CD4-positive, alpha-beta T cell treated with Interleukin-15 for 4 hours (primary cell): ENCODE measurements around the gene KIAA0753.
"Not testable (repeated sequence)": the region's sequence is repeated elsewhere in the genome, so short reads cannot be mapped to it uniquely, and the experiment has no call there.

ENCODE experiments used
- DNase-seq: peaks from one replicate; pipeline ENCODE4 v3.0.0-alpha.2; 2020; ENCODE audit warnings: low spot score

The KIAA0753 gene

DNA sequence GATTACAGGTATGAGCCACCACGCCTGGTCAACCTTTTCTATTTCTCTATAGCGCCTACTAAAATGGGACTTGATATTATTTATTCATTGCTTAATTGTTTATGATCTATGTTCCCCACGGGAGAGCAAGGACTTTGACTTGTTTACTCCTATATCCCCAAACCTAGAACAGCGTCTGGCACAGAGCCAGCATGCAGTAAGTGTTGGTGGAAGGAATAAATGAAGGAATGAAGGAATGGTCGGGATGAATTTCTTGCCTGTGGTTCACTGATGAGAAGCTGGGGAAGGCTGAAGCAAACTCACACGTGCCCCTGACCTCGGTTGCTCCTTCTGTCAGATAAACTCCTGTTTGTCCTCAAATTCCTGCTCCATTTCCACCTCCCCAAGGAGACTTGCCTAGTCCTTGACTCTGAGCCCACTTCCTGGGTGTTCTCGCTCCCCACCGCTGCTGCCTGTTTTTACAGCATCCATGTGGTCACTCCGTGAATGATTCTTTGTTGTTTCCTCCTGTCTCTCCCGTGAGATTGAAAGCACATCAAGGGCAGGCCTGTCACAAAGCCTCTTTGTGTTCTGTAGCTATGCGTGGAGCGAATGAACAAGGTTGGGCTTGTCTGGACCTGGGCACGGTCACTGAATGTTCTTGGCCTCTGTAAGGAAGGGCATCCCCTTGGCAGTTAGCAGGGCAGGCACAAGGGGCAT lies 28.4 kb upstream of the KIAA0753 start:
- DNase-seq, result no peak

DNA sequence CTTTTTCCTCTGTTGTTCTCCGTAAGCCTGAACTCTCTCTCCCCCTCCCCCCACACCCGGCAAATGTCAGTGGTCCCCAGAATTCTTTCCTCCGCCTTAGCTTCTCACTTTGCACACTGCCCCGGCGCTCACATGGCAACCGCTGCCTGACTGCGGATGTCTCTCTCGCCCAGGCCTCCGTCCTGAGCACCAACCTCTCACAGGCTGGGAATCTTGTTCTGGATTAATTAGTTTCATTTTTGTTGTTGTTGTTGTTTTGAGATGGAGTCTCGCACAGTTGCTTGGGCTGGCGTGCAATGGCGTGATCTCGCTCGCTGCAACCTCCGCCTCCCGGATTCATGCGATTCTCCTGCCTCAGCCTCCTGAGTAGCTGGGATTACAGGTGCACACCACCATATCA lies 27.7 kb upstream of the KIAA0753 start:
- no peak for DNase-seq

DNA sequence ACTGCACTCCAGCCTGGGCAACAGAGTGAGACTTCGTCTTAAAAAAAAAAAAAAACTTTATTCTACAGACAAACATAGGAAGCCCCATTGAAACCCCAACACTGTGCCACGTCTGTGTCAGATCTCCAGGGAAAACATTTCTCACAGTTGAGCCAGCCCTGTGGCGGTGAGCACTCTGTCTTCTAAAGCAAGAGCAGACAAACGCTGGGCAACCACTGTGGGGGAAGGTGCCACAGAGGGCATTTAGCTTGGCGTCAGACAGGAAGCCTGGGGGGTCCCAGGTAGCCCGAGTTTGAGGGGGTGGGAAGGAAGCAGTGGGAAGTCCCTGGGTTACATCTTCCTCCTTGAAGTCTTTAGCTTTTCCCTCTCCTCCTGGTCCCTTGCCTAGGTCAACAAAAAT lies 27.0 kb upstream of the KIAA0753 start:
- no peak for DNase-seq

DNA sequence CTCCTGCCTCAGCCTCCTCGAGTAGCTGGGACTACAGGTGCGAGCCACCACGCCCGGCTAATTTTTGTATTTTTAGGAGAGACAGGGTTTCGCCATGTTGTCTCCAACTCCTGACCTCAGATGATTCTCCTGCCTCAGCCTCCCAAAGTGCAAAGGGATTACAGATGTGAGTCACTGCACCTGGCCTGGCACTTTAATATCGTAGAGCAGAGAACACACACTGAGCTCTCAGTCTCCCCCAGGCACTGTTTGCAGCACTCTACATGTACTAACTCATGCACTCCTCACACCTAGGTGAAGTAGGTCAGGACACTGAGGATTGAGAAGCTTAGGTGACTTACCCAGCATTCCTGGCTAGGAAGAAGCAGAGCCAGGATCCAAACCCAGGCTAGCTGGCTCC lies 26.0 kb upstream of the KIAA0753 start:
- DNase-seq, result no peak

DNA sequence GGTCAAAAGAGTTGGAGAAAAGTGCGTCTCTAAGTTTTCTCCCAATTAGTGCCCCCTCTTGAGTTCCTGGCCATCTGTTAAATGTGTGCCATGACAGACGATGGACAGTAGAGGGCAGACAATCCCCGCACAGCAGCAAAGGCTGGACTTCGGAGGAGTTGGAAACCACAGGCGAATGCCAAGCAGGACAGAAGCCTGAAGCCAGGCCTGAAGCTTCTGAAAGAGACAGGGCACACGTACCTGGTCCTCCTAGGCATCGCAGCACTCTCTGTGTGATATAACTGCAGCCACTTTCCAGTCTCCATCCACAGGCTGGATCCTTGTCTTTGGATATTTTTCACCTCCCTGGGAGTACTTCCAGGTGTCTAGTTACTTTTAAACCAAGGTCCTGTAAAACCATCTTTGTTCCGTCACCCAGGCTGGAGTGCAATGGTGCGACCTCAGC lies 25.6 kb upstream of the KIAA0753 start:
- peak; percentile 48 for DNase-seq

DNA sequence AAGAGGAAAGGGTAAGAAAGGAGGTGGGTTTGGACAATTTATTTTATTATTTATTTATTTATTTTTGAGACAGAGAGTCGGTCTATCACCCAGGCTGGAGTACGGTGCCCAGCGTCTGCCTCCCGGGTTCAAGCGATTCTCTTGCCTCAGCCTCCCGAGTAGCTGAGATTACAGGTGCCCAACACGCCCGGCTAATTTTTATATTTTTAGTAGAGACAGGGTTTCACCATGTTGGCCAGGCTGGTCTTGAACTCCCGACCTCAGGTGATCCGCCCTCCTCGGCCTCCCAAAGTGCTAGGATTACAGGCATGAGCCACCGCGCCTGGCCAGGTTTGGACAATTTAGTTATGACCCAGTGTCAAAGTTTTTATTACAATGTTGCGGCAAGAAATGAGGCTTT lies 22.7 kb upstream of the KIAA0753 start:
- DNase-seq, result not testable (repeated sequence)

DNA sequence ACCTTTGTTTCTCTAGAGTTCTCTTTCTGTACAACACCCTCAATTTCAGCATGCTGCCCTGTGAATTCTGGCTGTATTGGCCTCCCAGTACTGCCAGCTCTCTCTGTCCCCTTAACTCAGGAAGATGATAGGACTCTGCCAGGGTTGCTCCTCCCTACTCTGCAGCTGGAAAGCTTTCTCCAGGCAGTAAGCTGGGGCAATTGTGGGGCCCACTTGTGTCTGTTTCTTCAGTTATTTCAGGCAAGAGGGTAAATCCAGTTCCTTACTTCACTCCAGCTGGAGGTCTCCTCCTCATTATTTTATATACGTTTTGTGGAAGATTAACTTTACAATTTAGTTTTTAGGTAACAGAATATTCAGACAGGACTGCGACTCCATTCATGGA lies 20.9 kb upstream of the KIAA0753 start:
- DNase-seq, result no peak

DNA sequence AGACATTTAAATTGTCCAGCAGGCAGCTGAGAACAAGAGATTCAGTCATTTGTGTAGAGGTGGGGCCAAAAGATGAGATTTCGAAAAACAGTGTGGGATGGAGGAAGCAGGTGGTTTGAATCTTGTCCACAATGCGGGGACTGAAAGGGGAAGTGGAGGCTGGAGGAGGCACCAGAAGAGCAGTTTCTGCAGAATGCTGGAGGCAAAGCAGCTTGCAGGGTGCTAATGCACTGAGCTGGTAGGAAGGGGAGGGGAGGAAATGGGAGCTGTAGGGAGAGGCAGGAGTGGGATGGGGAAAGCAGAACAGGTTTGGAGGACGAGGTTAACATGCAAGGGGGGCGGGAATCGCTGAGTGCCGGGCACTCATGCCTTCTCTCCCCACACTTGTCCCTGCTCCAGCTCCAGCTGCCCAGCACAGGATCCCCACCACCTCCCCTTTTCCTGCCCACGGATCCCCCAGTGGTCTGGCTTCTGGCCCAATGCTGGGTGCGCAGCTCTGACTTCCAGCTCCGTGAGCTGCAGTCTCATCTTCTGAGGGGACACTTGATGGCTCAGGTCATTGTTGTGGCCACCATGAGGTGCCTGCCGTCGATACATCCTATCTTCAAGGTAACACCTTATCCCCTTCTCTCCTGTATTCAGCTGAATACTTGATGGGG lies 20.4 kb upstream of the KIAA0753 start:
- no peak for DNase-seq

DNA sequence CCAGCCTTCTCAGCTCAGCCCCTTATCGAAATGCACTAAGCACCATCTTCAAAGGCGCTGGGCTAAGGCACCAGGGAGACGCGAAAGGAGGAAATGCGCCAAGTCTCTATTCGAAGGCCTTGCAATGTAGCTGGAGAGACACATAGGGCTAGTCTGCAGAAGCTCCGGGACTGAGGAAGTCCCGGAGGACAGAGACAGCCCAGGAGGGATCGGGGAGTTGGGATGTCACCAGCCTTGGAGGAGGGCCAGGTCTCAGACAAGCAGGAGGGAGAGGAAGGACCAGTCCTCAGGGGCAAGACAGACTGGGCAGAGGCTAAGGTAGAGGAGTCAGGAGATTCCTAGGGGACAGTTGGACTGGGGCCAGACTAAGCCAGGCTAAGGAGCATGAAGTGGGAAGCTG lies 19.6 kb upstream of the KIAA0753 start:
- DNase-seq, result no peak

DNA sequence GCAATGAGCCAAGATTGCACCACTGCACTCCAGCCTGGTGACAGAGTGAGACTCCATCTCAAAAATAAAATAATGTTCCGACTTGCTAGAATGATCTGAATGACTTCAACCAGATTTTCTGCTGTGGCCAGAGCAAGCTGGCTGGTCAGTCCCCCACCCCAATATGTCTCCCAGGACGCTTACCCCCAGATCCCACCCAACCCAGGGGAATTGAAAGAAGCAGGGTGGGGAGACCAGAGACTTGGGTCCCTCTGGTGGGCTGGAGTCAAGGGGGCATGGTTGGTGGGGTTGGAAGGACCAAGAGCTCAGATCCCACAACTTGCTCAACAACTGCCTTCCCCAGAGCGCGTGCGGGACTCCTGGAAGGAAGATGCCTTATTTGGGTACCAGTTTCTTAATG lies 17.9 kb upstream of the KIAA0753 start:
- not testable (repeated sequence) for DNase-seq

DNA sequence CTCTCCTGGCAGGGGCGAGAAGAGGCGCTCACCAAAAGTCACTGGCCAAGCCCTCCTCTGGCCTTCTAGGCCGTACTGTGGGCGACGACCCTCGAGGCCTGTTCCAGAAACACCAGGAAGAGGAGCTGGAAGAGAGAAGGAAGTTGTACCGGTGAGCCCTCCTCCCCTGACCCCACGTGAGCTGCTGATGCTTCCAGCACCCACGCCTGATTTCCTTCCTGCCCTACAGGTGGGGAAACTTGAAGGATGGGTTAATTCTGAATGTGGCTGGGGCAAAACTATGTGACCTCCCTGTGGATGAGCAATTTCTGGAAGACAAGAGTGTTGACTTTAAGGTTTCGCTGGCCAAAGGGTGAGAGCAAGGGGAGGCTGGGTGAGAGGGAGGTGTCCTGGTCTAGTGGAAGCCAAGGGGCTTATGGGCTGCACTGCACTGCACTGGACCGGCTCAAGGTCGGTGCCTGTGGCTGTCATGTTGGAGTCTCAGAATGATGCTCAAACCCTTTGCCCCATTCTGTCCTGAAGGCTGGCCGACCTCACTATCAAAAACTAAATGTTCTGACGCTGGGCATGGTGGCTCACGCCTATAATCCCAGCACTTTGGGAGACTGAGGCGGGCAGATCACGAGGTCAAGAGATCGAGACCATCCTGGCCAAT lies 17.2 kb upstream of the KIAA0753 start:
- no peak for DNase-seq

DNA sequence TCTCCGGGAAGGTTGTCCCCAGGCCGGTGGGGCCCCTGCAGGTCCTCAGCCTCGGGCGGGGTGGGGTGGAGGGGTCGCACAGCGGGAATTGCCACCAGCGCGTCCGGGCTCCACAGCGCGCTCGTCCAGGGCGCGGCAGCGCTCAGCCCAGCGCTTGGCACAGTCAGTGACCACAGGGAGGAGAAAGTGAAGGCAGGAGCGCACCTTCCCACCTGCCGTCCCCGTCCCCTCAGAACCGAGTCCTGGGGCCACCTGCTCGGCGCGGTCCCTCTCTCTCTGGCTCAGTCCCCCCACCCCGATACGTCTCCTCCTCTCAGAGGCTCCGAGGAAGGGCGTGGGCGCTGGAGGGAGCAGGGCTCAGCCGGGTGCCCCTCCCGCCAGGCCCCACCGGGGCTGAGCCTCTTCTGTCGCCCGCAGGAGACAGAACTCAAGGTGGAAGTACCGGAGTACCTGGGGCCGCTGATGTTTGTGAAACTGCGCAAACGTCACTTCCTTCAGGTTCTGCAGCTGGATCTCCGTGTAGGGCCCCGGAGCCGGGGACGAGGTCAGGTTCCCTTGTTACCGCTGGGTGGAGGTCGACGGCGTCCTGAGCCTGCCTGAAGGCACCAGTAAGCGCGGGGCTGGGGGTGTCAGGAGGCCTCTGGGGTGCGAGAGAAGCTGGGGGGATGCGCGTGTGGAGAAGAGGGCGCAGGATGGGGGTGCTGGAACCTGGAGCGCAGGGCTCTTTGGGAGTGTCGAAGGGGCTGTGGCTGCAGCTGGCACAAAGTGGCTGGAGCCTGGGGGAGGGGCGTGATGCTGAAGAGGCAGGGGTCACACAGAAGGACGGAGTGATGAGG lies 16.5 kb upstream of the KIAA0753 start:
- peak; percentile 58 for DNase-seq

DNA sequence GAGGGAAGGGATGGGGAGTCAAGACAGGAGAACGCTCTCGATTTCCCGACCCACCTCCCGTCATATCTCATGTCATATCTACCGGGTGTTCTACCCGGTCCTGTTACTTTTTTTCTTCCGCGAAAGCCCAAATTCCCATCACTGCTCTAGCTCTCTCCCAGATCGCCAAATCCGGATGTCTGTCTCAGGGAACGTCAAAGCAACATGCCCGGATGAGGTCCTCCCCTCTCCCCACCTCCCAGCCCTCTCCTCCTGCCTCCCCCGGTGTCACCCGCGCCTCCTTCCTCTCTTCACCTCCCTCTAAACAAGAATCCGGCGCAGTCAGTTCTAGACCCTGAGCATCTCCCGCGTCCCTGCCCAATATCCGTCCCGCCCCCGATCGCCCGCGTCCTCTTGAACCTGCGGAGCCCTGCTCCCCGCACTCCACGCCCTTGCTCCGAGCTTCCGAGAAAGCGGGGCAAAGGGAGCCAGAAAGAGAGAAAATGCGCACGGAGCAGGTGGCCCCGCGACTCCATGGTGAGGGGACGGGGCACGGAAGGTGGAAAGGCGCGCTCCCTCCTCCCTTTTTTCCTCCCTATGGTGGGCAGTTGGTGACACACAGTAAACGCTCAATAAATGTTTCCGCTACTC lies 15.3 kb upstream of the KIAA0753 start:
- DNase-seq, result not testable (repeated sequence)

DNA sequence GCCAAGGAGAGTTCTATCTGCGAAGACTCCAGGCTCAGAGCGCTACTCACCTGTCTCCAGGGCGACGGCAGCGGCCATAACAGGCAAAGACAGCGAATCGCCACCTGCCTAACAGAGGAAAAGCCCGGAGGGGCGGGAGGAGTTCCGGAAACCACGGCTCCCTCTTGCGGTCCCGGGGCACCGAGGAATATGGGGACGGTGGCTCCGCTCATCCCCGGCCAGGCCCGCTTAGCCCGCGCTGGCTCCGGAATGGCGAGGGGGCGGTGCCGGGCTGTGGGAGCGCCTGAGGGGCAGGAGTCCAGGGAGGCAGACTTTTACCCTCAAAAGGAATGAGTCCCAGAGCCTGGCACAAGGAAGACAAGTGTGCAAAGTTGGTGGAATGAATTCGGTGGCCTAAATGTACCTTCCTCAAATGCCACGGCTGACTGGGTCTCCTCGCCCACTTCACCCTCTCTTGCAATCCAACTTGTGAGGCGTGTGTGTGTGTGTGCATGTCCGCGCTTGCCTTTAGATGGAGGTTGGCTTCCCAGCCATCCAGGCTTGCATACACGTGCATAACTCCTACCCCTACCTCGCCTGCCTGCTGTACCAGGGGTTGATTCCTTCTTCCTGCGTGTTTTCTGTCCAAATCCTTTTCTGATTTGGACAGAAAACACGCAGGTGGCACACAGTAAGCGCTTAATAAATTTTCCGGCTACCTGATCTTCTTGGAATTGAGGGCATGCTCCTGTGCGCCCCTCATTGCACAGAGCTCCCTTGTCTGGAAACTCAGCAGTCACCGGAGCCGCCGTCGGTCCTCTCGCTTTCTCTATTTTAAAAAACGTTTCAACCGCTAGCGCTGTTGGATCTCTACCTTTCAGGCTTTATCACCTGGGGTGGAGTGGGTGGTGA lies 14.6 kb upstream of the KIAA0753 start:
- no peak for DNase-seq

DNA sequence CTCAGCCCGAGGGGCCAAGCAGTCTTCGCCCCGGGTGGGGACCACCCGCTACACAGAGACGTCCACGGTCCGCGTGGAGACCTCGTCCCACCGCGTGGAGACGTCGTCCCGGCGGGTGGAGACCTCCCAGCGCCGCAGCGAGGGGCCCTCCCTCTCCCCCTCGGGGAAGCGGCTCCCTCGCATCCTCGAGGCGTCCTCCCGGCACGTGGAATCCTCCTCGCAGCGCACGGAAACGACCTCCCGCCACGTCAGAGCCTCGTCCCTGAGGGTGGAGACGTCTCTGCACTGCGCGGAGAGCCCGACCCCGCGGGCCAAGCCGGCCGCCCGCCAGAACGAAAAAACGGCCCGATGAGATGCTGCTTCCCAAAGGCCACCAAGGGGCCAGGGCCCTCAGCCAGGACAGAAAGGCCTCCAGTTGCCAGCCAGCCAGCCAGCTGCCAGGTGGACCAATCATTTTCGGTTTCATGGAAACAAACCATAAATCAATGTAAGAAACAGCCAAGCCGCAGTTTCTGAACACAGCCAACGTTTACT lies 11.5 kb upstream of the KIAA0753 start:
- no peak for DNase-seq

DNA sequence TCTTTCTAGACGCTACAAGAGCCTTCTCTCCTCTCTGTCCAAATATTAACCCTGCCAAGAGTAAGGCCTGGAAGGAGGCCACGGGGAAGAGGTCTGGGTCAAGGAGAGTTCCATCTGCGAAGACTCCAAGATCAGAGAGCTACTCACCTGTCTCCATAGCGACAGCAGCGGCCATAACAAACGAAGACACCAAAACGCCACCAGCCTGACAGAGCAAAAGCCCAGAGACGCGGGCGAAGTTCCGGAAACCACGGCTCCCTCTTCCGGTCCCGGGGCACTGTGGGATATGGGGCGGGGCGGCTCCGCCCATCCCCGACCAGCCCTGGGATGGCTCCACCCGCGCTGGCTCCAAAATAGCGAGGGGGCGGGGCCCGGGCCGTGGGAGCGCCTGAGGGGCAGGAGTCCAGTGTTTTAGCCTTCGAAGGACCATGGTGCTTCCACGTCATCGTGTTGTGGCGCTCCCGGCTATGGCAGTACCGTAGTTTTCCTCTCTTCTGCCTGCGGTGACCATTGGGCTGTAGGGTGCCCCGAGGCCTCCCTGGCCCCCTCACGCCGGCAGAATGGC lies 10.9 kb upstream of the KIAA0753 start, which contains the start of the genes C17orf100 and MED31:
Gene C17orf100 (plus strand): TSS at position 409 of the 565 bp plus-strand sequence. CDS start 152 bp downstream, at position 561.
Gene MED31 (minus strand): TSS at position 252 of the 565 bp plus-strand sequence. CDS start 77 bp downstream, at position 175.
- peak; percentile 95 for DNase-seq

DNA sequence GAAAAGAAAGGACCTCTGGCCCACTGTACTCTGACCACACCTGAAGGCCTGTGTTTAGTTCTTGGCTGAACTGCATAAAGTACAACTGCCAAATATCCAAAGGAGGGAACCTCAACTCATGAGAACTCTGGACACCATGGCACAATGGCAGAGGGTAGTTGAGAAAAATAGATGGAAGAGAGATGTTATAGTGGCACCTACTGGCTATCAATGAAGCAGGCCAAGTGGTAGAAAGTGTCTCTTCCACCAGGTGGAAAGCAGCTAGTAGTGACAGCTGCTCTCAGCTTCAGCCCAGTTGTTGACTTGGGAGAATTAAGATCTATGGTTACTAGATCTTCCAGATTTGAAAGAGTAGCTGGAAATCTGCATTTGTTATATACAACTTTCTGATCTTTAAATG lies 7.7 kb upstream of the KIAA0753 start:
- DNase-seq, result no peak

DNA sequence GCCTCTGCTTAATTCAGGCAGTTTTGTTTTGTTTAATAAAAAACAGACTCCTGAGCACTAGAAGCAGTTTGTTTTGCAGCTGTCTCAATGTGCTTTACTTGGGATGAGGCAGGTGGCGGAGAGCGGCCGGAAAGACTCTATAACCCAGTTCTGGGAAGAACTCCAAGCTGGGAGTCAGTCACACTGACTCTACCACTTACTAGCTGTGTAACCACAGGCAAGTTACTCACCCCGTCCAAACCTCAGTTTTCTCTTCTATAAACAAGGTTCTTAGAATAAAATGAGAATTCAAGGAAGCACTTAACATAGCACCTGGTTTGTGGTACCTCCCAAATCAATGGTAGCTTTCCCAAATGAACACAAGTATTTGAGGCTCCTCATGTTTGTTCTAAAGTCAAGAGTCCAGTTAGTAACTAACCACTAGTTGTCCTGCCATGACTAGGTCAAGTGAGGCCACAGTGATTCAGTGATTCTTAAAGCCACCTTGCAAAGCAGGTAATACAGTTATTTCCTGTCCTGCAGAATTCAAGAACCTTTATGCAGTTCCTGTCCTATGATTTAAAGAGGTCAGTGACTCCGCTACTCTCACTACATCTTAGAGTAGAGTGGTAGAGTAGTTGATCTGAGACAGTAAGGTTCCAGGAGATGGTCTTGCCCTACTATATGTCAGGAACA lies 3.1 kb upstream of the KIAA0753 start:
- peak; percentile 45 for DNase-seq

DNA sequence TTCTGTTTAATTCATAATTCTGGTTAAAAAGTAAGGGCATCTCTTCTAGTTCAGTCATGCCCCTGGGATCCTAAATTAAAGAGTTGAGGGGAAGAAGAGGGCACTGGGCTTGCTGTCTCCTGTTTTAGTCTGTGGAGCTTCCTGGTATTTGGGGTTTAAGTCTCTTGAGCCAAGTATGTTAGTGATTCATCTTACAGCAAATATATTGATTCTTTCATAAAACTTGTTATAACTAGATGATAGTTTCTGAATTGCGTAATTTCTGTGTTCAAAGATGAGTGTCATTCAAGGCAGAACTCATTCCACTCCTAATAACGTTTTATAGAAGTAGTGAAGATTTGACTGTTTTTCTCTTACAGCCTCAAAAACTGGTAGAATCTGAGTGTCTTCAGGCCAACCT lies 2.1 kb upstream of the KIAA0753 start:
- DNase-seq, result no peak
